ENCODE measurements around the gene SERPINB5. TPM values are rescaled to one million over a fixed set of nuclear protein-coding genes. Genes with fewer than 3 reads are reported as not detected.

SERPINB5 gene
- total RNA-seq, 4 donors from 2014 or later, result 0.69 TPM; not detected in 3

GRCh38 chr18:63472380-63472779 lies 4.4 kb upstream of the SERPINB5 start:
- intact Hi-C loops (cut with DNase I; ENCODE audit: low total_unique reads), result no loop called here
- Histone ChIP-seq H3K27me3 (no peaks in the 10 kb centered on the region), H3K36me3 (no peaks in the 10 kb centered on the region), H3K4me1 (no peaks in the 10 kb centered on the region), H3K9me3 (no peaks in the 10 kb centered on the region), H3K27ac (no peak overlapping the region), H3K4me3 (no peak overlapping the region)
- DNase-seq, result no peak
- TF ChIP-seq, protein P1, sequence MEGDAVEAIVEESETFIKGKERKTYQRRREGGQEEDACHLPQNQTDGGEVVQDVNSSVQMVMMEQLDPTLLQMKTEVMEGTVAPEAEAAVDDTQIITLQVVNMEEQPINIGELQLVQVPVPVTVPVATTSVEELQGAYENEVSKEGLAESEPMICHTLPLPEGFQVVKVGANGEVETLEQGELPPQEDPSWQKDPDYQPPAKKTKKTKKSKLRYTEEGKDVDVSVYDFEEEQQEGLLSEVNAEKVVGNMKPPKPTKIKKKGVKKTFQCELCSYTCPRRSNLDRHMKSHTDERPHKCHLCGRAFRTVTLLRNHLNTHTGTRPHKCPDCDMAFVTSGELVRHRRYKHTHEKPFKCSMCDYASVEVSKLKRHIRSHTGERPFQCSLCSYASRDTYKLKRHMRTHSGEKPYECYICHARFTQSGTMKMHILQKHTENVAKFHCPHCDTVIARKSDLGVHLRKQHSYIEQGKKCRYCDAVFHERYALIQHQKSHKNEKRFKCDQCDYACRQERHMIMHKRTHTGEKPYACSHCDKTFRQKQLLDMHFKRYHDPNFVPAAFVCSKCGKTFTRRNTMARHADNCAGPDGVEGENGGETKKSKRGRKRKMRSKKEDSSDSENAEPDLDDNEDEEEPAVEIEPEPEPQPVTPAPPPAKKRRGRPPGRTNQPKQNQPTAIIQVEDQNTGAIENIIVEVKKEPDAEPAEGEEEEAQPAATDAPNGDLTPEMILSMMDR (IDR thresholded peaks at IDR 0.05), result no peak

DNA sequence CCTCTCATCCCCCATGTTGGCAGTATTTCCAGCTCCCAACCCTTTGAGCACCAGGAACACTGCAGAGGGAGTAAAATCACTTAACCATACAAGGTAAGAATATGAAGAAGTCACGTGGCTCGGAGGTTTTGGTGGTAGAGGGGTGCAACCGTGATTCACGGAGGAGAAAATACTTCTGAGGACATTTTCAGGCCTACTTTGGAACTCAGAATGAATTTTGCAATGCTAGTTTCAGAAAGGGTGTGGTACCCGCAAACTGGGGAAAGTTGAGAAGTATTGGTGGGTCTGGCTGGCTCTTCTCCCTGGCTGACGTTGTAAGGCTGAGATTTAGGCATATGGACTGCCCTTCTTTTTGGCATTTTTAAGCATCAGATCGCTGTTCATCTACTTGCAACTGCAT lies 442 bp downstream of the SERPINB5 start:
- Histone ChIP-seq H3K9me3 (no peaks in the 10 kb centered on the region), H3K27ac (no peak overlapping the region), H3K4me1 (no peaks in the 10 kb centered on the region), H3K4me3 (no peak overlapping the region), H3K27me3 (no peaks in the 10 kb centered on the region), H3K36me3 (no peaks in the 10 kb centered on the region)
- intact Hi-C loops (cut with DNase I; ENCODE audit: low total_unique reads), result no loop called here
- no peak for DNase-seq
- no peak for TF ChIP-seq POLR2A (IDR thresholded peaks at IDR 0.05)
- TF ChIP-seq, protein P1 (IDR thresholded peaks at IDR 0.05), result no peak

- Histone ChIP-seq H3K4me1 (no peaks in the 10 kb centered on the region), H3K9me3 (no peaks in the 10 kb centered on the region), H3K4me3 (no peak overlapping the region), H3K27ac (no peak overlapping the region), H3K36me3 (no peaks in the 10 kb centered on the region), H3K27me3 (no peaks in the 10 kb centered on the region)
- TF ChIP-seq POLR2A (IDR thresholded peaks at IDR 0.05), result no peak
- TF ChIP-seq, protein P1 (IDR thresholded peaks at IDR 0.05), result no peak
- intact Hi-C loops (cut with DNase I; ENCODE audit: low total_unique reads), result no loop called here
- DNase-seq, result no peak
These were observed 1.2 kb downstream of the SERPINB5 start for GRCh38 chr18:63477968-63478367.

- Histone ChIP-seq H3K9me3 (no peaks in the 10 kb centered on the region), H3K36me3 (no peaks in the 10 kb centered on the region), H3K4me3 (no peak overlapping the region), H3K27me3 (no peaks in the 10 kb centered on the region), H3K4me1 (no peaks in the 10 kb centered on the region), H3K27ac (no peak overlapping the region)
- DNase-seq, result no peak
- intact Hi-C loops (cut with DNase I; ENCODE audit: low total_unique reads), result no loop called here
- TF ChIP-seq POLR2A (IDR thresholded peaks at IDR 0.05), result no peak
- TF ChIP-seq, protein P1 (IDR thresholded peaks at IDR 0.05), result no peak
These were observed 3.1 kb downstream of the SERPINB5 start for GRCh38 chr18:63479826-63480225.

DNA sequence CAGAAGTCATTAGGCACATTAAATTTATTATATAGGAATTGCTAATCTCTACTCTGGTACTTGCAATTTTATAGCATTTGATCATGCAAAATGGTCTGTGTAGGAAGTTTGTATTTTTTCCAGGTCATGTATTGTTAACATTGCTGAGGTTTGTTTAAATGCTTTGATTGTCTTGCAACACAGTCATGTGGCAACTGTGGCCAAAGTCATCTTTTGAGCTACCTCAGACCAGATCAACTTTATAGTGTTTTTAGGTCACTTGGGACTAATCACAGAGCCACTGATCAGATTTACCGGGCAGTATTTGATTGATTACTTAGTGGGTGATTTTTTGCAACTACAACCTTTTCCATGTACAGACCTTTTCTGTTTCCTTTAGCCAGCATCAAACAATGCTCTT lies 3.7 kb downstream of the SERPINB5 start:
- H3K4me3 ChIP-seq, result no peak overlapping the region
- H3K27me3 ChIP-seq, result no peaks in the 10 kb centered on the region
- H3K9me3 ChIP-seq, result no peaks in the 10 kb centered on the region
- no peaks in the 10 kb centered on the region for H3K36me3 ChIP-seq
- TF ChIP-seq POLR2A (IDR thresholded peaks at IDR 0.05), result no peak
- TF ChIP-seq, protein P1 (IDR thresholded peaks at IDR 0.05), result no peak
- intact Hi-C loops (cut with DNase I; ENCODE audit: low total_unique reads), result no loop called here
- no peaks in the 10 kb centered on the region for H3K4me1 ChIP-seq
- DNase-seq, result no peak
- no peak overlapping the region for H3K27ac ChIP-seq
